NOMO-1 (cell line): Measurements from ENCODE around the gene SON.
"Not testable (repeated sequence)": the region's sequence is repeated elsewhere in the genome, so short reads cannot be mapped to it uniquely, and the experiment has no call there.

ENCODE experiments used
- DNase-seq, 2 experiments: peaks; one replicate each; lab custom pipeline; 2025; ENCODE audit not compliant: unreplicated experiment in 2 of 2; lab: John Stamatoyannopoulos, UW

Gene SON

DNA sequence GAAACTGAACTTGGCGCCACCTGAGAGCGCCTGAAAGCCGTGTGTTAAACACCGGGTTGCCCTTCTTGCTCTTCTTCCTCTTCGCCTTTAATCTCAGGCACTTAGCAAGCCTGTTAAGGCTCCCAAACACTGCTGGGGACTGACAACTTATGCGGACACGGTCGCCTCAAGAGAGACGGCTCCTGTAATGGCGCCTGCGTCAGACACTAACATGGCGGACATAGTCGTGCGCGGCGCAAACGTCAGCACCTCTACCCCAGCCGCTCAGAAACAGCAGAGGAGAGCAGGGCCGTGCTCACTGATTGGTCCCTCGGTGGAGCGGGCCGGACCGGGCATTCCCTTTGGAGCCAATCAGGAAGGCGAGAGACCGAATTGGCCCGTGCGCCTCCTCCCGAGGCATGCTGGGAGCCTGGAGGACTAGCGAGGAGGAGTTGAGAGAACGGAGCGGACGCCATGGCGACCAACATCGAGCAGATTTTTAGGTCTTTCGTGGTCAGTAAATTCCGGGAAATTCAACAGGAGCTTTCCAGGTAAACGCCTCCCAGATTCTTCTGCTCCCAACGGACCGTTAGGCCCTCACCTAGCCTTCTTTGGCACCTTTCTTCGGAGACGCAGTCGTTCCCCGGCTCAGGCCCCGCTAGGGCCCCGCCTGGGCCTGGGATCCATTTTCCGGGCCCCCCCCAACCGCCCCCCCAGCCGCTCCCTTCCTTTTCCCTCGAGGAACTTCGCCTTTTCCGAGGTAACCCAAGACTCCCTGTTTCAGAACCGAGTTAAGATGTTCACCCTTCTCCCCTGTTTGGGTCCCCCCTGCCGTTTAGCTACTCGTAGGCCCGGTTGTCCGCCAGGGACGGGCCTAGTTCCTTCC is at the start of gene SON:
Gene SON (plus strand): TSS at position 399 of the 865 bp plus-strand sequence. CDS start 55 bp downstream, at position 454.
- peak; percentile 98 to 99 for DNase-seq

DNA sequence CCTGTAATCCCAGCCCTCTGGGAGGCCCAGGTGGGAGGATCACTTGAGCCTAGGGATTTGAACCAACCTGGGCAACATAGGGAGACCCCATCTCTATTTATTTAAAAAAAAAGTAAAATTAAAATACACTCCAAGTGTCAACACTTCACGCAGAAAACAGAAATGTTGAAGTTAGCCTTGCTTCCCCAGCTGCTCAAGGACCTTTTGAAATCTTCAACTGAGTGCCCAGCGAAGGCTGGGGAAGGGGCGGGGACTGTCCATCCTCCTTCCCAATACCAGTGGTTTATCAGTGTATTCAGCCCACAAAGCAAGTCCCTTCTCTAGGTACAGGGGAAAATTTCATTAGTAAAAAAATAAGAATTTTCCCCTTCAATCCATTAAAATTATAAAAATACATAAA is 49.1 kb upstream of the SON start:
- DNase-seq: no peak

DNA sequence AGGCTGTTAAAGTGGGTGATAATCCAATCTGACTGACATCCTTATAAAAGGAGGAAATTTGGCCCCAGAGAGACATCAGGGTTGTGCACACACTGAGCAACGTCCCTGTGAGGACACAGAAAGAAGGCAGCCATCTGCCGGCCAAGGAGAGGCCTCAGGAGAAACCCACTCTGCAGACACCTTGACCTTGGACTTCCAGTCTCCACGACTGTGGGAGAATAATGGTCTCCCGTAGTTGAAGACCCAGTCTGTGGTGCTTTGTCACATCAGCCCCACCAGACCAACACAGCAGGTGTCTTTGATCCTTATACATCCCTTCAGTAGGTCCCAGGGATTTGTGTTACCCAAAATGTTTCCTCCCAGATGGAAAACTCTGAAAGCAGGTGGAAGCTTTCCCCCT is 47.1 kb upstream of the SON start:
- DNase-seq: no peak

GRCh38 chr21:33496345-33496744 is 46.5 kb upstream of the SON start:
- DNase-seq: no peak

GRCh38 chr21:33505833-33506232 is 37.0 kb upstream of the SON start:
- no peak for DNase-seq

DNA sequence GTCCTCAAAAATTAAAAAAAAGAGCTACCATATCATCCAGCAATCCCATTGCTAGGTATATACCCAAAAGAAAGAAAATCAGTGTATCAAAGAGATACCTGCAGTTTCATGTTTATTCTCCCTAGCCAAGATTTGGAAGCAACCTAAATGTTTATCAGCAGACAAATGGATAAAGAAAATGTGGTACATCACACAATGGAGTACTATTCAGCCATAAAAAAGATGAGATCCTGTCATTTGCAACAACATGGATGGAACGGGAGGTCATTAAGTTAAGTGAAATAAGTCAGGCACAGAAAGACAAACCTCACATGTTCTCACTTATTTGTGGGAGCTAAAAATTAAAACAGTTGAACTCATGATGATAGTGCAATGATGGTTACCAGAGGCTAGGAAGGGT is 35.8 kb upstream of the SON start:
- DNase-seq: not testable (repeated sequence)

- DNase-seq: no peak
Measured at GRCh38 chr21:33510826-33511225, 32.0 kb upstream of the SON start.

DNA sequence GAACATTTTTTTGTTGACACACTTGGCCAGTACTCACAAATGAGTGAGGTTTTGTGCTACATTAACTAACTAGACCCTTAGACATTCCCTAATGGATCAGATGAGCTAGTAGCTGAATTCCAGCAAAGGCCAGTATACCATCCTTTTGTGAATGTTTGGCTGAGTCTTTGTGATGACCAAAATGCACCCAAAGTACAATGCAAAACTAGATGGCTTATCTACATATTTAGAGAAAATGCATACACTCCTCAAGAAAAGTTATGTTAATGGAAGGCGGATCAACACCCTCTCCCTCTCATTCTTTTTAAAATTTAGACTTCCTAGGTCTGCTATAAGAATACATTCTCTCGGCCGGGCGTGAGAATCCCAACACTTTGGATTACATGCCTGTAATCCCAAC is 31.2 kb upstream of the SON start:
- DNase-seq: no peak

DNA sequence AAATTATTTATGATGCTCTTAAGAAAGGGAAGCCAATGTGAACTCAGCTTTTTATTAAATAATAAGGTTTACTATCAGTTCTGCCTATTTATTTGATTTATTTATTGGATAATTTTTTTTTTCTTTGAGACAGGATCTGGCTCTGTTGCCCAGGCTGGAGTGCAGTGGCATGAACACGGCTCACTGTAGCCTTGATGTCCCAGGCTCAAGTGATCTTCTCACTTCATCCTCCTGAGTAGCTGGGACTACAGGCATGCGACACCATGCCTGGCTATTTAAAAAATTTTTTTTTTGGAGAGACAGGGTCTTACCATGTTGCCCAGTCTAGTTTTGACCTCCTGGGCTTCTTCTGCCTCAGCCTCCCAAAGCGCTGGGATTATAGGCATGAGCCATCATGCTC is 30.4 kb upstream of the SON start:
- DNase-seq: no peak

DNA sequence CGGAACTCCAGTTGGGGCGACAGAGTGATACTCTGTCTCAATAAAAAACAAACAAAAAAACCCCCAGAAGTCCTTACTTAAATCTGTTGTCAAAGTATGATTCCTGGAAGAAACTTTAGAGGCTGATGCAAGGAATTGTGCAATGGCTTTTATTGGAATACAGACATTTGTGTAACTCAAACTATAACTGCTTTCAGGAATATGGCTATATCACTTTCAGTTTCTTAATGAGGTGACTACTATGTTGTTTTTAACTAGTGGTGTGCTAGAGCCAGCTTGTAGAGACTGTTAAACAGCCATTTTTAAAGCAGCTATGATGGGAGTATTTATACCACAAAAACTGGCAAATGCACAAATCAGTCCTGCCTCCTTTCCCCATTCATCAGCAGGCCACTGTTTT is 28.6 kb upstream of the SON start:
- no peak for DNase-seq

- DNase-seq: no peak
Measured at GRCh38 chr21:33518899-33519298, 23.9 kb upstream of the SON start.

DNA sequence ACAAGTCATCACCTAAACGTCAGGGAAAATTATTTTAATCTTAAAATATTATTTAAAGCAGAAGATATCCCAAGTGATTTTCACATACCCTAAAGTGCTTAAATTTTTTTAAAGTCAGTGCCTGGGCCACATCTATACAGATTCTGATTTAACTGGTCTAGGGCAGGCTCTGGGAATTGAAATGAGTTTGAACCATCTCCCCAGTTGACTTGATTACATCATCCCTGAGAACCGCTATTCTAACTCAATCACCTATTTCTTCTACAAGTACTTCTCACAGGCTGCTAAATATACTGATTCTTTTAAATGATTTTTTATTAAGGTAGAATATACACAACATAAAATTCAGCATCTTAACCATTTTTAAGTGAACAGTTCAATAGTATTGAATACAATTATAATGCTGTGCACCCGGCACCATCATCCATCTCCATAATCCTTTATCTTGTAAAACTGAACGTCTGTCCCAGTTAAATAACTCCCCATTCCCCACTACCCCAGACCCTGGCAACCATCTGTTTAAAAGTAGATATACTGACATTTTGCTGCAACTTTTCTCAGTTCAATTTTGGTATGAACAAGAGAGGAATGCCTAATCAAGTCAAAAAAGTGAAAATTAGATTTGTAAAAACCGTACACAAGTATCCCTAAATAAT is 20.4 kb upstream of the SON start:
- DNase-seq: no peak

DNA sequence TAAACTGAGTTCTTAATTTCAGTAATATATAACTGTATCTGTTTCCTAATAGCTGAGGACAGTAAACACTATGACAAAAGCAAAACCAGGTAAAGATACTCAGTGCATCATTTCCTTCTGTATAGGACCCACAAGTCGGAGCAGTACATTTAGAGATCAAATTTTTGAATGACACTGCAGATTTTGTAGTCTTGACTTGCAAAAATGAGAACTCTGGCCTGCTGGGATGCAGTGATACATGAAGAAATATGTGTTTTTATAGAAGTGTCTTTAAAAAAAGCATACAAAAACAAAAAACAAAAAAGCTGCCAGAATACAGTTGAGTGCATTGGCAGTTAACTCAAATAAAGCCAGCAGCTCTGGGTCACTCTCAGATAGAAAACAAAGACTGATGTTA is 19.9 kb upstream of the SON start:
- DNase-seq: no peak

DNA sequence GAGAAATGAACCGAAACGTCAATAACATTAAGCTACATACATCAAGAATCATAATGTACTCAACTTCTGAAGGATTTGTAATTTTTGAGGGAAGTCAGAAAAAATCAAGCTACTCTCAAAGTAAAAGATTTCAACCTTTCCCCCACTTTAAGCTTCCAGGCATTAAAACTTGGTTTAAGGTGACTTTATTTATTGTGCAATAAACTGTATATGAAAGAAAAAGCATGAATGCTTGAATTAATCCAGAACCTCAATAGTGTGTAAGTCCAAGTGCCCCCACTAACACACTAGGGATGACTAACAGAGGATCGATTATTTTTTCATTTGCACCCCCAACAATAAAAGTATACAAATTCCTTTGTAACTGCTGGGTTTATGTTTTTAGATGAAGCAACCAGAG is 11.8 kb upstream of the SON start:
- no peak for DNase-seq

- no peak for DNase-seq
Measured at GRCh38 chr21:33537212-33537611, 5.6 kb upstream of the SON start.

GRCh38 chr21:33539616-33540015 is 3.2 kb upstream of the SON start:
- no peak for DNase-seq

DNA sequence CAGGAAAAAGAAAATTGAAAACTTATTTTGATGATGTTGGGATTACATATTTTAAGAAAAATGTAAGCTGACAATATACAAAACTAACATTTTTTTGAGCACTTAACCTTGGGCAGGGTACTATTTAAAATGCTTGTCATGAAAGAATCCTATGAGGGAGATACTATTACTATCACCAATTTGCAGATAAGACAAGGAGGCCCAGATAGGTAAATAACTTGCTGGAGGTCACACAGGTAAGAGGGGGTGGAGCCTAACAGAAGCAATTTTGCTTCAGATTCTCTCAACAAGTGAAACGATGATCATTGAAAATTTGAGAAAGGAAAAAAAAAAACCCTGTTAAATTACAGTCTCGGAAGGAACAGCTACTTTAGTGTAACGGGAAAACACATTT is 2.1 kb upstream of the SON start:
- no peak for DNase-seq

- peak in 1 of 2 experiments; percentile 34 for DNase-seq
Measured at GRCh38 chr21:33541105-33541711, 1.6 kb upstream of the SON start.

GRCh38 chr21:33541756-33542639 is 840 bp upstream of the SON start, which contains the start of gene GART:
GART (minus strand) TSS chr21:33542117; CDS start chr21:33539315, 2,802 bp downstream.
- peak; percentile 79 to 80 for DNase-seq

GRCh38 chr21:33543505-33544129 is 779 bp downstream of the SON start:
- DNase-seq: peak in 1 of 2 experiments; percentile 55
